Activated CD8-positive, alpha-beta T cell treated with anti-CD3 and anti-CD28 coated beads for 36 hours (primary cell): ENCODE measurements around the gene ARHGAP40. TPM values are rescaled to one million over a fixed set of nuclear protein-coding genes. Genes with fewer than 3 reads are reported as not detected.

Experiments used
- ATAC-seq: fragments of 200-7000 bp; cut with Tn5 transposase; one replicate; pipeline ENCODE4 v1.10.0; 2021; ENCODE audit warnings: mild to moderate bottlenecking, moderate library complexity
- CTCF ChIA-PET: fragments of 350-600 bp; sonication (Branson Sonifier 250); formaldehyde crosslinking; loops from one replicate; lab custom pipeline; 2021; ENCODE audit warnings: antibody characterized with exemption; lab: Charles Lee
- POLR2A ChIA-PET: fragments of 350-600 bp; sonication (Branson Sonifier 250); formaldehyde crosslinking; loops from one replicate; lab custom pipeline; 2021; ENCODE audit warnings: antibody characterized with exemption; lab: Charles Lee
- DNase-seq: peaks from one replicate; pipeline ENCODE4 v3.0.0-alpha.2; 2020
- H3K27ac Mint-ChIP-seq: one replicate; pipeline ENCODE4 v1.8.0; 2021; ENCODE audit warnings: mild to moderate bottlenecking, mixed read lengths
- H3K27me3 Mint-ChIP-seq: one replicate; pipeline ENCODE4 v1.8.0; 2021; ENCODE audit warnings: mixed read lengths
- H3K36me3 Mint-ChIP-seq: one replicate; pipeline ENCODE4 v1.8.0; 2021; ENCODE audit warnings: low read depth, mixed read lengths
- H3K4me1 Mint-ChIP-seq: one replicate; pipeline ENCODE4 v1.8.0; 2021; ENCODE audit warnings: low read depth, mixed read lengths
- H3K4me3 Mint-ChIP-seq: one replicate; pipeline ENCODE4 v1.8.0; 2021; ENCODE audit warnings: mild to moderate bottlenecking, moderate library complexity, mixed read lengths
- H3K9me3 Mint-ChIP-seq: one replicate; pipeline ENCODE4 v1.8.0; 2021; ENCODE audit warnings: mixed read lengths
- intact Hi-C: fragments of 100-400 bp; cut with micrococcal nuclease; formaldehyde crosslinking; loops from one replicate; pipeline ENCODE4 v1.10.0; 2022
- total RNA-seq, 2 experiments: library from RNA; stranded (reverse); gene quantifications; one replicate each; pipeline ENCODE4 v1.2.3, GENCODE V29; 2021
- TF ChIP-seq, protein P1 (sequence below): fragments of 200-600 bp; IDR thresholded peaks from one replicate; pipeline ENCODE4 v1.8.0; 2022; ENCODE audit warnings: antibody characterized with exemption, mild to moderate bottlenecking

Gene ARHGAP40
- total RNA-seq, 2 experiments from 2014 or later: not detected

DNA sequence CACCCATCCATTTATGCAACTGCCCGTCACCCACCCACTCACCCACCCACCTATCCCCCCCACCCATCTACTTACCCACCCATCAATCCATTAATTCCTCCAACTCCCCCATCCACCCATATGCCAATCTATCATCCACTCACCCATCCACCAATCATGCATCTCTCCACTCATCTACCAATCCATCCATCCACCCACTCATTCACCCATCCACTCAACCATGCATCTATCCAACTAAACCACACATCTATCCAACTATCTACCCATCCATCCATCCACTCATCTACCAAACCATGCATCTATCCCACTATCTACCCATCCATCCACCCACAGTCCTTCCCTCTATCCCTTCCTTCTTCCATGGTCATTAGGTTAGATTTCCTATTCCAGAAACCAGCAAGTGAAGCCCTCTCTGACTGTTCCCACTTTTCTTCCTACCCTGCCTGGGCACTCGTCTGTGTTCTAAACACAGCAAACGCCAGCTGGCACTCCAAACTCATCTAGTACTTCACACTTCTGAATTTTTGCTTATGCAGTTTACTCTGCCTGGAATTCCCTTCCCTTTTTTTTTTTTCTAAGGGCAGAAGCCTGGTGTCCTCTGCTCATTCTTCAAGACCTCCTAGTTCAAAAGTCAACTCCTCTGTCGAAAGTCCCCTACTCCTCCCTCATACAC is 43.1 kb downstream of the ARHGAP40 start:
- Mint-ChIP-seq H3K4me3 (no peak overlapping the region), H3K9me3 (no peaks in the 10 kb centered on the region), H3K4me1 (no peaks in the 10 kb centered on the region), H3K27ac (no peak overlapping the region), H3K27me3 (peaks cover 22% of the 10 kb centered on the region), H3K36me3 (no peaks in the 10 kb centered on the region)
- intact Hi-C loops: no loop called here
- ATAC-seq: no peak
- TF ChIP-seq, protein P1, sequence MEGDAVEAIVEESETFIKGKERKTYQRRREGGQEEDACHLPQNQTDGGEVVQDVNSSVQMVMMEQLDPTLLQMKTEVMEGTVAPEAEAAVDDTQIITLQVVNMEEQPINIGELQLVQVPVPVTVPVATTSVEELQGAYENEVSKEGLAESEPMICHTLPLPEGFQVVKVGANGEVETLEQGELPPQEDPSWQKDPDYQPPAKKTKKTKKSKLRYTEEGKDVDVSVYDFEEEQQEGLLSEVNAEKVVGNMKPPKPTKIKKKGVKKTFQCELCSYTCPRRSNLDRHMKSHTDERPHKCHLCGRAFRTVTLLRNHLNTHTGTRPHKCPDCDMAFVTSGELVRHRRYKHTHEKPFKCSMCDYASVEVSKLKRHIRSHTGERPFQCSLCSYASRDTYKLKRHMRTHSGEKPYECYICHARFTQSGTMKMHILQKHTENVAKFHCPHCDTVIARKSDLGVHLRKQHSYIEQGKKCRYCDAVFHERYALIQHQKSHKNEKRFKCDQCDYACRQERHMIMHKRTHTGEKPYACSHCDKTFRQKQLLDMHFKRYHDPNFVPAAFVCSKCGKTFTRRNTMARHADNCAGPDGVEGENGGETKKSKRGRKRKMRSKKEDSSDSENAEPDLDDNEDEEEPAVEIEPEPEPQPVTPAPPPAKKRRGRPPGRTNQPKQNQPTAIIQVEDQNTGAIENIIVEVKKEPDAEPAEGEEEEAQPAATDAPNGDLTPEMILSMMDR: no peak
- ChIA-PET CTCF (interaction anchor here (0.6 to 12.2 kb wide), 6 partner anchors 45 to 248 kb away, joined by 3 to 110 read pairs (median 5); partner anchors contain the start of gene ACTR5), POLR2A (interaction anchor here (1.4 kb wide), 1 partner anchor 8 kb away, joined by 3 read pairs; no protein-coding TSS in a partner anchor)
- DNase-seq: no peak

DNA sequence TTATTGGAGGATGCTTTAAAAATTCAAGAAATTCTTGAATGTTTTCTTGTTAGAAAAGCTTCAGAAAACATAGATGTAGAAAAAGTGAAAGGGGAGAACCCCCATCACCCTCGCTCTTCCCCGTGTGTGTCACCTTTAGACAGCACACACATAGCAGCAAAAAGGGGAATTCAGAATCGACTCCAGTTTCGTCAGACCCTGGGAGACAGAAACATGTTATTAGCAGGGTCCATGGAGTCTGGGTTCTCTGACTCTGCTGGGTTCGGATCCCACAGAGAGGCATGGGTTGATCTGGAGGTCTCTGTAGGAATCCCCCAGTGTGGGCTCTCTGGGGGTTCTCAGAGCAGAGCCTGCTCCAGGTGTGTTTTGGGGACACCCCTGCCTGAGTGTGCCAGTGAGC is 43.7 kb downstream of the ARHGAP40 start:
- H3K4me3 Mint-ChIP-seq: no peak overlapping the region
- peak; percentile 23 for DNase-seq
- intact Hi-C loops: no loop called here
- POLR2A ChIA-PET: interaction anchor here (0.6 to 1.4 kb wide), 2 partner anchors 8 to 281 kb away, joined by 3 read pairs; partner anchors contain the start of gene FAM83D
- no peaks in the 10 kb centered on the region for H3K36me3 Mint-ChIP-seq
- H3K4me1 Mint-ChIP-seq: no peaks in the 10 kb centered on the region
- TF ChIP-seq, protein P1: no peak
- H3K27me3 Mint-ChIP-seq: peaks cover 25% of the 10 kb centered on the region
- CTCF ChIA-PET: interaction anchor here (0.6 to 12.2 kb wide), 13 partner anchors 16 to 404 kb away, joined by 3 to 110 read pairs (median 3); partner anchors contain the start of gene ACTR5
- H3K9me3 Mint-ChIP-seq: no peaks in the 10 kb centered on the region
- H3K27ac Mint-ChIP-seq: no peak overlapping the region
- ATAC-seq: peak; percentile 32

DNA sequence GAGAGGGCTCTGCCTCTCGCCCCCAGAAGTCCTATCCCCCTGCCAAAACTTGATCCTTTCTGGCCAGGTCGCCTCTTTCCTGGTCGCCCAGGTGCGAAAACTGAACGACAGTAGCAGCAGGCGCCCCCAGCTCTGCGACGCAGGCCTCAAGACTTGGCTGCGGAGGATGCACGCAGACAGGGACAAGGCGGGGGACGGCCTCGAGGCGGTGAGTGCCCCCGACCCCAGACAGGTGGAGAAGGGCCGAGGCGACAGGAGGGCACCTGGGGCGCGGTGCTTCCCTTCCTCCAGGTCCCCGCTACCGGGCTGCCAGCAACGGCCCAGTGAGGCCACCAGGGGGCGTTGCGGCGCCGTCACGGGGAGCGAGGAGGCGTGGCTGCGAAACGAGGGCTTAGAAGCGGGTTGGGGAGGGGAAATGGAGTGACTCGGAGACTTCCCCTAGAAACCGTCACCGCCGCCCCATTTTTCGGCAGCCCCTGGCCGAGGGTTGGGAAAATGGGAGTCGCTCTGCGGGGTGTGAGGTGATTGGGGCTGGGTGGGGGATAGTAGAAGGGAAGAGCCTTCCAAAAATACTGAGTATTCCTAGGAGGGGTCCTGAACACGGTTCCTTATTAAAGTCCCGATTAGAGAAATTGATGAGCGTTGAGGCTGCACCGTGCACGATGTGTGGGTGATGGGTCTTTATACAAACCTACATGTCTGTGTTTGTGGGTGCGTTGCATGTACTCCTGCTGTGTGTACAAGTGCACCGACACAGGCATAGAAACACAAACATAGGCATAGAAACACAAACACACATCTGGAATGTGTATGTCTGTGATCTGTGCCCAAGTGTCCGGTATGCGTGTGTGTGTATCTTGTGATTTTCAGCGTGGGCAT is 44.6 kb downstream of the ARHGAP40 start:
- intact Hi-C loops: loop anchor here (1.0 to 2.0 kb wide), 2 partner anchors 85 to 105 kb away; no protein-coding TSS in a partner anchor
- Mint-ChIP-seq H3K27me3 (peaks cover 25% of the 10 kb centered on the region), H3K27ac (no peak overlapping the region), H3K9me3 (no peaks in the 10 kb centered on the region), H3K36me3 (no peaks in the 10 kb centered on the region), H3K4me3 (peak overlapping the region; percentile 59), H3K4me1 (no peaks in the 10 kb centered on the region)
- DNase-seq (peak; percentile 86), ATAC-seq (peak; percentile 96)
- ChIA-PET CTCF (interaction anchor here (0.6 to 12.2 kb wide), 14 partner anchors 14 to 403 kb away, joined by 3 to 110 read pairs (median 4); partner anchors contain the start of genes ACTR5 and SLC32A1), POLR2A (interaction anchor here (0.5 to 1.4 kb wide), 3 partner anchors 9 to 280 kb away, joined by 3 read pairs; partner anchors contain the start of gene FAM83D)
- TF ChIP-seq, protein P1: peak; percentile 96

DNA sequence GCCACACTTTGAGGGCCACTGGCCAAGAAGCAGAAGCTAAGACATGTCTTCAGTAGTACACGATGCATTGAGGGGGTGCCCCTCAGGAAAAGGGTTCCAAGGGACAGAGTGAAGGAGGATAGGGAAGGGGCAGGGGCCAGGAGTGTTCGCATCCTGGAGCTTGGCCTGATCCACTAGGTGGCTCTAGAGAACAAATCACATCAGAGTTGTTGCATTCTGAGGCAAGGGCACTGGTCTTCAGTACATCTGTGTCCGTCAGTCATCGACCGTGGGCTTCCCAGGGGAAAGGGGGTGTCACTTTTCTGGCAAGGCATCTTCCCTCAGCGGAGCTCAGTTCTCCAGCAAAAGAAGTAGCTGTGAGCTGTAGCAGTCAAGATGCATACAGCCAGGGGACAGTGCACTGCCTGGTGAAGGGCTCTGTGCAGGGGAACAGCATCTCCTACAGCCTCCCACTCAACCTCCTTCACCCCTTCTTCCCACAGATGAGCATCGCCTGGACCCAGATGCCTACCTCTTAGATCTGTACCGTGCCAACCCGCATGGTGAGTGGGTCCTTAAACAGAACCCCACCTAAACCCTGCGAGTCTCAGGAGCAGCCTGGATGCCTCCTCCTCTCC is 47.8 kb downstream of the ARHGAP40 start:
- TF ChIP-seq, protein P1: no peak
- POLR2A ChIA-PET: no interaction called here
- no peaks in the 10 kb centered on the region for H3K36me3 Mint-ChIP-seq
- peak; percentile 22 for DNase-seq
- H3K27ac Mint-ChIP-seq: no peak overlapping the region
- H3K4me3 Mint-ChIP-seq: no peak overlapping the region
- no peaks in the 10 kb centered on the region for H3K4me1 Mint-ChIP-seq
- CTCF ChIA-PET: interaction anchor here (0.6 to 12.2 kb wide), 13 partner anchors 8 to 432 kb away, joined by 3 to 110 read pairs (median 5); partner anchors contain the start of genes ACTR5 and SLC32A1
- no peaks in the 10 kb centered on the region for H3K9me3 Mint-ChIP-seq
- H3K27me3 Mint-ChIP-seq: peaks cover 21% of the 10 kb centered on the region
- intact Hi-C loops: no loop called here
- ATAC-seq: no peak
